CD8-positive, alpha-beta memory T cell (primary cell): ENCODE results near the gene PSMD5. TPM values are rescaled to one million over a fixed set of nuclear protein-coding genes. Genes with fewer than 3 reads are reported as not detected.
A peak's percentile ranks its signal among the peaks of the same experiment; 100 is the strongest.

Source experiments
- CTCF ChIA-PET: fragments of 350-600 bp; sonication (Branson Sonifier 250); formaldehyde crosslinking; loops from one replicate; lab custom pipeline; 2021; ENCODE audit warnings: antibody characterized with exemption; lab: Charles Lee
- POLR2A ChIA-PET: fragments of 350-600 bp; sonication (Branson Sonifier 250); formaldehyde crosslinking; loops from one replicate; lab custom pipeline; 2021; ENCODE audit warnings: antibody characterized with exemption; lab: Charles Lee
- DNase-seq, 5 donors: peaks; one replicate each; pipeline versions ENCODE4 v3.0.0 to v3.0.0-alpha.2; 2020 to 2022; ENCODE audit warnings: mixed read lengths in 1 of 5
- H3K27ac ChIP-seq: one replicate; pipeline ENCODE4 v1.7.0; 2013; ENCODE audit warnings: low read depth, mild to moderate bottlenecking, low read length, moderate library complexity
- H3K27me3 ChIP-seq: 2 replicates; pipeline ENCODE4 v1.7.0; 2013; ENCODE audit warnings: low read length, mild to moderate bottlenecking; ENCODE audit not compliant: insufficient read depth, poor library complexity, severe bottlenecking
- H3K36me3 ChIP-seq: 2 replicates; pipeline ENCODE4 v1.7.0; 2013; ENCODE audit warnings: mild to moderate bottlenecking, low read length, moderate library complexity; ENCODE audit not compliant: insufficient read depth
- H3K4me1 ChIP-seq: 2 replicates; pipeline ENCODE4 v1.7.0; 2013; ENCODE audit warnings: mild to moderate bottlenecking, low read length, moderate library complexity; ENCODE audit not compliant: insufficient read depth
- H3K4me3 ChIP-seq: 2 replicates; pipeline ENCODE4 v1.7.0; 2013; ENCODE audit warnings: mild to moderate bottlenecking, low read length
- H3K9me3 ChIP-seq: 2 replicates; pipeline ENCODE4 v1.7.0; 2013; ENCODE audit warnings: mild to moderate bottlenecking, low read length
- H3K27ac Mint-ChIP-seq, 8 donors: one replicate each; pipeline ENCODE4 v1.8.0; 2020 to 2021; ENCODE audit warnings: mixed read lengths in 8 of 8, mild to moderate bottlenecking in 6 of 8, inconsistent platforms in 3 of 8, moderate library complexity in 3 of 8
- H3K27me3 Mint-ChIP-seq, 2 donors: one replicate each; pipeline ENCODE4 v1.8.0; 2020 to 2021; ENCODE audit warnings: mixed read lengths in 2 of 2, mild to moderate bottlenecking in 1 of 2, moderate library complexity in 1 of 2
- H3K36me3 Mint-ChIP-seq, 3 donors: one replicate each; pipeline ENCODE4 v1.8.0; 2020 to 2021; ENCODE audit warnings: mixed read lengths in 3 of 3, inconsistent platforms in 1 of 3, mild to moderate bottlenecking in 1 of 3
- H3K4me1 Mint-ChIP-seq, 3 donors: one replicate each; pipeline ENCODE4 v1.8.0; 2020 to 2021; ENCODE audit warnings: mixed read lengths in 3 of 3, inconsistent platforms in 1 of 3, mild to moderate bottlenecking in 1 of 3
- H3K4me3 Mint-ChIP-seq, 7 donors: one replicate each; pipeline ENCODE4 v1.8.0; 2020 to 2021; ENCODE audit warnings: mixed read lengths in 7 of 7, mild to moderate bottlenecking in 6 of 7, moderate library complexity in 4 of 7, inconsistent platforms in 2 of 7
- H3K9me3 Mint-ChIP-seq, 5 donors: one replicate each; pipeline ENCODE4 v1.8.0; 2020 to 2022; ENCODE audit warnings: mixed read lengths in 5 of 5, mild to moderate bottlenecking in 3 of 5, moderate library complexity in 2 of 5, inconsistent platforms in 1 of 5
- polyA plus RNA-seq: library from polyadenylated mRNA; unstranded; fragments of 300-500 nt; fragmentation: Illumina TruSeq; gene quantifications from one replicate; pipeline ENCODE4 v1.2.3, GENCODE V29; 2021
- total RNA-seq, 2 experiments: library from RNA; stranded (reverse); gene quantifications; one replicate each; pipeline ENCODE4 v1.2.3, GENCODE V29; 2021

Gene PSMD5
- total and polyA plus RNA-seq, 3 experiments from 2014 or later = 21.1 to 63.7 (median 60.9) TPM

GRCh38 chr9:120830865-120831264 lies 11.9 kb downstream of the PSMD5 start:
- H3K4me3 ChIP-seq = no peak overlapping the region
- Mint-ChIP-seq H3K27me3 (no peaks in the 10 kb centered on the region), H3K4me3 (no peak overlapping the region), H3K36me3 (peaks cover 5 to 81% (median 26%) of the 10 kb centered on the region in 3 donors), H3K27ac (no peak overlapping the region), H3K9me3 (no peaks in the 10 kb centered on the region), H3K4me1 (peaks cover 2 to 3% (median 2%) of the 10 kb centered on the region in 3 donors)
- ChIA-PET POLR2A (interaction anchor here (0.6 kb wide), 1 partner anchor 274 kb away, joined by 3 read pairs; no protein-coding TSS in a partner anchor), CTCF (no interaction called here)
- H3K27ac ChIP-seq = no peak overlapping the region
- peaks cover 47% of the 10 kb centered on the region for H3K36me3 ChIP-seq
- no peak for DNase-seq
- no peaks in the 10 kb centered on the region for H3K4me1 ChIP-seq
- H3K27me3 ChIP-seq = no peaks in the 10 kb centered on the region
- no peaks in the 10 kb centered on the region for H3K9me3 ChIP-seq

- Histone ChIP-seq H3K27me3 (no peaks in the 10 kb centered on the region), H3K4me3 (no peak overlapping the region), H3K36me3 (peaks cover 47% of the 10 kb centered on the region), H3K27ac (no peak overlapping the region), H3K4me1 (no peaks in the 10 kb centered on the region), H3K9me3 (no peaks in the 10 kb centered on the region)
- H3K27me3 Mint-ChIP-seq = no peaks in the 10 kb centered on the region
- DNase-seq = no peak
- no peaks in the 10 kb centered on the region for H3K9me3 Mint-ChIP-seq
- CTCF ChIA-PET = no interaction called here
- peak overlapping the region in 3 of 8 donors; percentile 5 to 47 (median 34) for H3K27ac Mint-ChIP-seq
- peaks cover 5 to 78% (median 25%) of the 10 kb centered on the region in 3 donors for H3K36me3 Mint-ChIP-seq
- H3K4me3 Mint-ChIP-seq = no peak overlapping the region
- H3K4me1 Mint-ChIP-seq = no peaks in the 10 kb centered on the region
- POLR2A ChIA-PET = interaction anchor here (0.6 kb wide), 1 partner anchor 275 kb away, joined by 3 read pairs; no protein-coding TSS in a partner anchor
Measured at GRCh38 chr9:120830151-120830550, 12.6 kb downstream of the PSMD5 start.

- no peaks in the 10 kb centered on the region for H3K4me1 ChIP-seq
- H3K27me3 Mint-ChIP-seq = no peaks in the 10 kb centered on the region
- peak overlapping the region in 3 of 8 donors; percentile 5 to 47 (median 43) for H3K27ac Mint-ChIP-seq
- CTCF ChIA-PET = no interaction called here
- no peak overlapping the region for H3K4me3 ChIP-seq
- no peak overlapping the region for H3K27ac ChIP-seq
- H3K4me1 Mint-ChIP-seq = no peaks in the 10 kb centered on the region
- POLR2A ChIA-PET = no interaction called here
- peaks cover 49% of the 10 kb centered on the region for H3K36me3 ChIP-seq
- H3K36me3 Mint-ChIP-seq = peaks cover 5 to 77% (median 25%) of the 10 kb centered on the region in 3 donors
- H3K9me3 Mint-ChIP-seq = no peaks in the 10 kb centered on the region
- no peak overlapping the region for H3K4me3 Mint-ChIP-seq
- H3K9me3 ChIP-seq = no peaks in the 10 kb centered on the region
- no peak for DNase-seq
- H3K27me3 ChIP-seq = no peaks in the 10 kb centered on the region
Measured at GRCh38 chr9:120829650-120830049, 13.1 kb downstream of the PSMD5 start.

- Histone ChIP-seq H3K9me3 (no peaks in the 10 kb centered on the region), H3K36me3 (peaks cover 37% of the 10 kb centered on the region), H3K4me3 (no peak overlapping the region), H3K4me1 (no peaks in the 10 kb centered on the region), H3K27me3 (no peaks in the 10 kb centered on the region), H3K27ac (no peak overlapping the region)
- no peaks in the 10 kb centered on the region for H3K9me3 Mint-ChIP-seq
- ChIA-PET CTCF (no interaction called here), POLR2A (no interaction called here)
- no peak overlapping the region for H3K4me3 Mint-ChIP-seq
- H3K36me3 Mint-ChIP-seq = peaks cover 18 to 82% (median 32%) of the 10 kb centered on the region in 3 donors
- H3K4me1 Mint-ChIP-seq = no peaks in the 10 kb centered on the region
- no peak for DNase-seq
- H3K27ac Mint-ChIP-seq = peak overlapping the region in 2 of 8 donors; percentile 10 to 61
- no peaks in the 10 kb centered on the region for H3K27me3 Mint-ChIP-seq
Measured at GRCh38 chr9:120820095-120820494, 22.6 kb downstream of the PSMD5 start.

- H3K9me3 ChIP-seq = no peaks in the 10 kb centered on the region
- CTCF ChIA-PET = no interaction called here
- POLR2A ChIA-PET = no interaction called here
- no peak for DNase-seq
- H3K27ac ChIP-seq = no peak overlapping the region
- no peaks in the 10 kb centered on the region for H3K27me3 ChIP-seq
- no peaks in the 10 kb centered on the region for H3K9me3 Mint-ChIP-seq
- no peak overlapping the region for H3K4me3 ChIP-seq
- no peaks in the 10 kb centered on the region for H3K27me3 Mint-ChIP-seq
- peaks cover 18 to 75% (median 35%) of the 10 kb centered on the region in 3 donors for H3K36me3 Mint-ChIP-seq
- H3K27ac Mint-ChIP-seq = peak overlapping the region in 2 of 8 donors; percentile 1 to 9
- H3K4me3 Mint-ChIP-seq = no peak overlapping the region
- H3K4me1 Mint-ChIP-seq = no peaks in the 10 kb centered on the region
- H3K36me3 ChIP-seq = peaks cover 31% of the 10 kb centered on the region
- H3K4me1 ChIP-seq = no peaks in the 10 kb centered on the region
Measured at GRCh38 chr9:120818595-120818994, 24.1 kb downstream of the PSMD5 start.

GRCh38 chr9:120815075-120815474 lies 27.6 kb downstream of the PSMD5 start:
- Histone ChIP-seq H3K4me3 (no peak overlapping the region), H3K27me3 (no peaks in the 10 kb centered on the region), H3K9me3 (no peaks in the 10 kb centered on the region), H3K4me1 (no peaks in the 10 kb centered on the region), H3K27ac (no peak overlapping the region), H3K36me3 (peaks cover 13% of the 10 kb centered on the region)
- no peak for DNase-seq
- H3K27ac Mint-ChIP-seq = peak overlapping the region in 1 of 8 donors; percentile 43
- no peaks in the 10 kb centered on the region for H3K27me3 Mint-ChIP-seq
- ChIA-PET POLR2A (no interaction called here), CTCF (no interaction called here)
- H3K4me1 Mint-ChIP-seq = no peaks in the 10 kb centered on the region
- H3K9me3 Mint-ChIP-seq = peaks cover 0 to 7% (median 1%) of the 10 kb centered on the region in 5 donors
- no peak overlapping the region for H3K4me3 Mint-ChIP-seq
- peaks cover 22 to 48% (median 34%) of the 10 kb centered on the region in 3 donors for H3K36me3 Mint-ChIP-seq

GRCh38 chr9:120808931-120809330 lies 33.8 kb downstream of the PSMD5 start:
- DNase-seq = no peak
- ChIA-PET POLR2A (no interaction called here), CTCF (no interaction called here)
- H3K27me3 Mint-ChIP-seq = no peaks in the 10 kb centered on the region
- Histone ChIP-seq H3K9me3 (peaks cover 17% of the 10 kb centered on the region), H3K4me1 (no peaks in the 10 kb centered on the region), H3K4me3 (no peak overlapping the region), H3K36me3 (no peaks in the 10 kb centered on the region), H3K27me3 (no peaks in the 10 kb centered on the region), H3K27ac (no peak overlapping the region)
- H3K4me3 Mint-ChIP-seq = no peak overlapping the region
- H3K36me3 Mint-ChIP-seq = peaks cover 16 to 57% (median 21%) of the 10 kb centered on the region in 3 donors
- H3K27ac Mint-ChIP-seq = no peak overlapping the region
- H3K4me1 Mint-ChIP-seq = no peaks in the 10 kb centered on the region
- H3K9me3 Mint-ChIP-seq = peaks cover 37 to 53% (median 45%) of the 10 kb centered on the region in 5 donors

GRCh38 chr9:120807607-120808379 lies 34.9 kb downstream of the PSMD5 start:
- Mint-ChIP-seq H3K27me3 (no peaks in the 10 kb centered on the region), H3K4me3 (no peak overlapping the region), H3K4me1 (no peaks in the 10 kb centered on the region), H3K27ac (no peak overlapping the region), H3K36me3 (peaks cover 14 to 57% (median 21%) of the 10 kb centered on the region in 3 donors), H3K9me3 (peaks cover 38 to 55% (median 45%) of the 10 kb centered on the region in 5 donors)
- H3K4me1 ChIP-seq = no peaks in the 10 kb centered on the region
- ChIA-PET CTCF (no interaction called here), POLR2A (no interaction called here)
- H3K27me3 ChIP-seq = no peaks in the 10 kb centered on the region
- no peak overlapping the region for H3K4me3 ChIP-seq
- peaks cover 17% of the 10 kb centered on the region for H3K9me3 ChIP-seq
- H3K36me3 ChIP-seq = no peaks in the 10 kb centered on the region
- no peak overlapping the region for H3K27ac ChIP-seq
- DNase-seq = no peak
